Liver (tissue), 3 donors: ENCODE data around the gene AKR1C3.

Source experiments
- TAF1 ChIP-seq: conservative IDR thresholded peaks from 2 replicates; pipeline ENCODE4 v1.6.1; 2016; ENCODE audit warnings: antibody characterized with exemption, mild to moderate bottlenecking
- TF ChIP-seq, protein P1 (sequence below): fragments of 150-350 bp; IDR thresholded peaks from 2 replicates; pipeline ENCODE4 v1.5.1; 2017; ENCODE audit warnings: improper control_type of control experiment, low read depth, low read length; ENCODE audit not compliant: missing input control
- TF ChIP-seq, protein P2 (sequence below): IDR thresholded peaks from 2 replicates; pipeline ENCODE4 v1.6.1; 2016; ENCODE audit warnings: antibody characterized with exemption, mild to moderate bottlenecking
- donor health status: healthy.
- donor health status: healthy.

DNA sequence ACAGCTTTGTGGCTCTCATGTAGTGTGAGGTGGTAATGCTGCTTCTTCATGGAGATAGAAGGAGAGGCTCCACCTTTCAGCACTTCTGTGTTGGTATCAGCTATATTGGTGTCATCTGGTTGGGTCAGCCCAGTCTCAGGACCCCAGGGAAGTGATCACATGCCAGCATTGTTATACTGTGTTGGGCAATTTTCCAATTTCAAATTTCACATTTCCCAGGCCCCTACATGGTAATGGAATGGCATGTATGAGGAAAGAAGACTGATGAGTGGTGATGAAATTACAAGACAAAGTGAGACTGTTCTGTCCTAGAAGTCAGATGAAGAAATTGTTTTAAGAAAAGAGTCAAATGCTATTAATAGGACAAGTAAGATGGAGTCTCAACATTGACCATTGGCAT is 3.7 kb upstream of the AKR1C3 start:
- TF ChIP-seq, protein P1, sequence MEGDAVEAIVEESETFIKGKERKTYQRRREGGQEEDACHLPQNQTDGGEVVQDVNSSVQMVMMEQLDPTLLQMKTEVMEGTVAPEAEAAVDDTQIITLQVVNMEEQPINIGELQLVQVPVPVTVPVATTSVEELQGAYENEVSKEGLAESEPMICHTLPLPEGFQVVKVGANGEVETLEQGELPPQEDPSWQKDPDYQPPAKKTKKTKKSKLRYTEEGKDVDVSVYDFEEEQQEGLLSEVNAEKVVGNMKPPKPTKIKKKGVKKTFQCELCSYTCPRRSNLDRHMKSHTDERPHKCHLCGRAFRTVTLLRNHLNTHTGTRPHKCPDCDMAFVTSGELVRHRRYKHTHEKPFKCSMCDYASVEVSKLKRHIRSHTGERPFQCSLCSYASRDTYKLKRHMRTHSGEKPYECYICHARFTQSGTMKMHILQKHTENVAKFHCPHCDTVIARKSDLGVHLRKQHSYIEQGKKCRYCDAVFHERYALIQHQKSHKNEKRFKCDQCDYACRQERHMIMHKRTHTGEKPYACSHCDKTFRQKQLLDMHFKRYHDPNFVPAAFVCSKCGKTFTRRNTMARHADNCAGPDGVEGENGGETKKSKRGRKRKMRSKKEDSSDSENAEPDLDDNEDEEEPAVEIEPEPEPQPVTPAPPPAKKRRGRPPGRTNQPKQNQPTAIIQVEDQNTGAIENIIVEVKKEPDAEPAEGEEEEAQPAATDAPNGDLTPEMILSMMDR: no peak
- TF ChIP-seq, protein P2, sequence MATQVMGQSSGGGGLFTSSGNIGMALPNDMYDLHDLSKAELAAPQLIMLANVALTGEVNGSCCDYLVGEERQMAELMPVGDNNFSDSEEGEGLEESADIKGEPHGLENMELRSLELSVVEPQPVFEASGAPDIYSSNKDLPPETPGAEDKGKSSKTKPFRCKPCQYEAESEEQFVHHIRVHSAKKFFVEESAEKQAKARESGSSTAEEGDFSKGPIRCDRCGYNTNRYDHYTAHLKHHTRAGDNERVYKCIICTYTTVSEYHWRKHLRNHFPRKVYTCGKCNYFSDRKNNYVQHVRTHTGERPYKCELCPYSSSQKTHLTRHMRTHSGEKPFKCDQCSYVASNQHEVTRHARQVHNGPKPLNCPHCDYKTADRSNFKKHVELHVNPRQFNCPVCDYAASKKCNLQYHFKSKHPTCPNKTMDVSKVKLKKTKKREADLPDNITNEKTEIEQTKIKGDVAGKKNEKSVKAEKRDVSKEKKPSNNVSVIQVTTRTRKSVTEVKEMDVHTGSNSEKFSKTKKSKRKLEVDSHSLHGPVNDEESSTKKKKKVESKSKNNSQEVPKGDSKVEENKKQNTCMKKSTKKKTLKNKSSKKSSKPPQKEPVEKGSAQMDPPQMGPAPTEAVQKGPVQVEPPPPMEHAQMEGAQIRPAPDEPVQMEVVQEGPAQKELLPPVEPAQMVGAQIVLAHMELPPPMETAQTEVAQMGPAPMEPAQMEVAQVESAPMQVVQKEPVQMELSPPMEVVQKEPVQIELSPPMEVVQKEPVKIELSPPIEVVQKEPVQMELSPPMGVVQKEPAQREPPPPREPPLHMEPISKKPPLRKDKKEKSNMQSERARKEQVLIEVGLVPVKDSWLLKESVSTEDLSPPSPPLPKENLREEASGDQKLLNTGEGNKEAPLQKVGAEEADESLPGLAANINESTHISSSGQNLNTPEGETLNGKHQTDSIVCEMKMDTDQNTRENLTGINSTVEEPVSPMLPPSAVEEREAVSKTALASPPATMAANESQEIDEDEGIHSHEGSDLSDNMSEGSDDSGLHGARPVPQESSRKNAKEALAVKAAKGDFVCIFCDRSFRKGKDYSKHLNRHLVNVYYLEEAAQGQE: no peak
- no peak for TF ChIP-seq TAF1
